Stimulated activated CD8-positive, alpha-beta memory T cell treated with anti-CD3 and anti-CD28 coated beads, Interleukin-12 subunit alpha, Interleukin-12 subunit beta, amount 100 ng/mL, for 24 hours (primary cell): Measurements from ENCODE around the gene AKAP3.
A peak's percentile ranks its signal among the peaks of the same experiment; 100 is the strongest.

Experiments used
- DNase-seq: peaks from one replicate; pipeline ENCODE4 v3.0.0-alpha.2; 2020; ENCODE audit errors: extremely low read depth

The AKAP3 gene

DNA sequence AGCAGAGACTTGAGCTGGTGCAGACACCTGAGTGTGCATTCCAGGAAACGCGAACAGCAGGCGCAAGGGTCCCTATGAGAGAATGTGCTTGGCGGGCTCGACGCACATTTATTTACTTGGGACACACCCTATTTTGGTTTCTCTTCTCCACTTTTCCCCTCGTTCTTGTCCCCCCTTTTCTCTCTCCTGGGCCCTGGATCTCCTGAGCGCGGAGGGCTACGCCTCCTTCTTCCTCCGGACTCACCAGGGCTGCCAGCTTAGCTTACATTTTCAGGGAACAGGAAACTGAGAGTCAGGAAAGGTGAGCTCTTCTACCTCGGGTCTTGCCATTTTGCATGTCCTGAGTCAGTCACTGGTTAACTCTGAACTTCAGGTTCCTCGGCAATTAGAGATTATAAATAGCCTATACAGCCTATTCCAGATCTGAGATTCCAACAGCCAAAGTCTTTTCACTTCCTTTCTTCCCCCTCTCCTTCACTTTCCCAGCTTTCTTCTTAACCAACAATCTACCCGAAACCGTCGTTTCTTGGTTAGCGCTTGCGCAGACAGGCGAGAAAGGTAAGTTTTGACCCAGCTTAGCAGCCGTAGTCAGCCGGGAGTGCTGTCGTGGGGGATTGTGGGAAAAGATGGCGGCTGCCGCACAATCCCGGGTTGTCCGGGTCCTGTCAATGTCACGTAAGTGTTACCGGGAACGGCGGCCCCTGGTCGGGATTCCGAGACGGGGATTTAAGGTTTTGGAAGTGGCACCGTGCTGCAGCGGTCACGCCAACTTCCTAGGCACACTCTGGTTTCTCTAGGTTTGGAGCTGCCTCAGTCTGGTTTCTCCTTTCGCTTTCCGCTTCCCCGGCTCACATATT, at the start of gene AKAP3, which contains the start of gene NDUFA9:
Gene AKAP3 (minus strand): TSS at position 551 of the 857 bp plus-strand sequence. CDS start 10,855 bp downstream, outside the sequence.
Gene NDUFA9 (plus strand): TSS at position 614 of the 857 bp plus-strand sequence. CDS start 13 bp downstream, at position 627.
- peak; percentile 62 for DNase-seq

DNA sequence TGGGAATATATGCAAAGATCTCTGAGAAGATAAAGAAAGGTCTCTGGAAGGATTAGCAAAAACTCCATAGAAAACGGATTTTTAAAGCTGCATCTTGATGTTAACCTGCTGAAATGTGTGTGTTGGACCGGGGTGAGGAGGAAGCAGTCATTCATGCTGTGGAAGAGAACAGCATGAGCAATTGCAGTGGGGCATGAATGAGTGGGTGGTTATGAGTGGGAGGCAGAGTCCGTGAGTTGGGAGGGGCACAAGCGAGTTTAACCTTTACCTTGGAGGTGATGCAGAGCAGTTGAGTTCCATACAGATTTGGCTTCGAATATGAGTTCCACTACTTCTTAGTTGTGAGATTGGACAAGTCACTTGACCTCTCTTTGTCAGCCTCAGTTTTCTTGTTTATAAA, 41.9 kb upstream of the AKAP3 start:
- DNase-seq, result no peak

DNA sequence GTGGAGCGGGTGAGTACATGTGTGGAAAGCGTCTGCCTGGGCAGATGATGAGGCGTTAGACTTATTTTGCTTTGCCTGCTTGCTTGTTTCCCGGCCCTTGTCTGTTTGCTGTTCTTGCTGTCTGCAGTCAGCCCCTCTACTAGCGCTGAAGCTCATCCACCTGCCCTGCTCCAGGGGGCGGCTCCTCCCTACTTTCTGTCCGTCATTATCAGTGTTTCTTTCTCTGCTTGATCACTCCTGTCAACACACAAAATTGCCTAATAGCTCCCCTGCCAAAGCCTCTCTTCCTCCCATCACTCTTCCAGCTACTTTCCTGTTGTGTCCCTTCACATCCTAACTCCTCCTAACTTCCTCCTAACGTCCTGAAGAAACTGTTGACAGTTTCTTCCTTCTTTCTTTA, 36.5 kb upstream of the AKAP3 start:
- DNase-seq, result no peak

DNA sequence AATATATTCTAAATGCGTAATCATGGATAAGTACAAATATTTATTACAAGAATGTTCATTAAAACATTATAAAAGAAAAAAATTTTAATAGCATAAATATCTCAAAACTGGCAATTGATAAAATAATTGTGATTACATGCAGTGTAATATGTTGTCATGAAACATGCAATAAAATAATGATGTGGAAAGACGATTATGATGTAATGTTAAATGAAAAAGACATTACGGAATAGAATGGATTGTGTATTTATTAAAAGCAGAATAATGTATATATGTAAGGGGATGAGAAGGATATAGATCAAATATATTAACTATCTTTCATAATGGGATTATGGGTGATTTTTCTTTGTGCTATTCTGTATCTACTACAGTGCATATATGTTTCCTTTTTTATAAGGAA, 32.9 kb upstream of the AKAP3 start:
- no peak for DNase-seq

DNA sequence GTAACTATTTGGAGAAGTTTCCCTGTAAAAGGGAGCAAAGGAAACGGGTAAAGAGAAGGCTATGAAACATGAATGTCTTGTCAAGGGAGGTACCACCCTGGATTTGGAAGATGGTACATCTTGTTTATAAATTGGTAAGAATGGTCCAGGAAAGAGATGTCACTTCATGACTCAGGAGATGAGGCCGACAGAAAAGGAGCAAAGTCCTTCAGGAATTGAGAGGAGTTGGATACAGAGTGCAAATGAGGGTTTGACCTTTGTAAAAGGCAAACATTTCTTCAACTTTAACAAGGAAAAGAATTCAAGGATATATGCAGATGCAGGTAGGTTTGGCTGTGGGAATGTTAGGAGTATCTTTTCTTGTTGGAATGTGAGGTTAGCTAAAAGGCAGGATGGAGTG, 30.9 kb upstream of the AKAP3 start:
- DNase-seq, result no peak

DNA sequence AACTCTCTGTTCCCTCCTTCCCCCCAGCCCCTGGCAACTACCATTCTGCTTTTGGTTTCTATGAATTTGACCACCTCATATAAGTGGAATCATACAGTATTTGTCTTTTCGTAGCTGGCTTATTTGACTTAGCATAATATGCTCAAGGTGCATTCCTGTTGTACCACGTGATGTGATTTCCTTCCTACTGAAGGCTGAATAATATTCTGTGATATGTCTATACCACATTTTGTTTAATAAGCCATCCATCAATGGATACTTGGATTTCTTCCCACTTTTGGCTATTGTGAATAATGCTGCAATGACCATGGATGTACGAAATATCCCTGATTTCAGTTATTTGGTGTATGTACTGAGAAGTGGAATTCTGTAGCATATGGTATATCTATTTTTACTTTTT, 16.4 kb upstream of the AKAP3 start:
- DNase-seq, result no peak

DNA sequence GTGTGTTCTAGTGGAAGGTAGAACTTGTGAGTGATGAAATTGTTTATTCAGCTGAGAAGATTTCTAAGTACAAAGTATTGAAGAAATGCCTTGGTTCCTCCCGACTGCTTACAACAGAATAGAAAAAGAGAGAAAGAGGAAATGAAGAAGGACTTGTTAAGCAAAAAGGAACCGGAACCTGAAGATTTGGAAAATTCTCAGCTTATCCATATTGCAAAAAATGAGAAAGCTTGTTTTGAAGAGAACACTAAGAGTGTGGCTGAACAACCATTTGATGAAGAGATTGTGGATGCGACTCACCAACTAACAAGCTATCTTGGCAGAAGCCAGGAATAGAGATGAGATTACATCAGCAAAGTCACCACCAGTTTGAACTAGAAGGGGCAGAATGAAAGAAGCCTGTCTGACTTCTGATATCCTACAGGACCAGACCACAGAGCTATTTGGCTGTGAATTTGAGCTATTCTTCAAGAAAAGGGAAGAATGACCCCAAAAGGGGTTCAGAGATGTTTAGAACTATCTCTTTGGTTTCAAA, 15.2 kb upstream of the AKAP3 start:
- DNase-seq, result no peak

DNA sequence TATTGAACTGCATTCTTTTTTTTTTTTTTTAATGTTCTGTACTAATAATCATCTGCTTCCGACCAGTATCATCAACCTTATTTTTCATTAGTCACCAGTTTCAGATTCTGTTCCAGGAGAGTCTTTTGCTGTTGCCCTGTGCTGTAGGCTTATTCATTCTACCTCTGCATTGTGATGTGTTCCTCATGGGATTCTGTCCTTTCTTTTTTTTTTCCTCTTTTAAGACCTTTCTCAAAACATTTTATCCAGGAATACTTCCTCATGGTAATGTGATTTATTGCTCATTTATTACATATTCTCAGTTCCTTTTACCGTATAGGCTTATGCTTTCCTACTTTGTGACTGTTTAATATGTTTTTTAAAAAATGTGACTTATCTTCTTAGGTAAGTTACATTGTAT, 4.8 kb upstream of the AKAP3 start:
- no peak for DNase-seq

DNA sequence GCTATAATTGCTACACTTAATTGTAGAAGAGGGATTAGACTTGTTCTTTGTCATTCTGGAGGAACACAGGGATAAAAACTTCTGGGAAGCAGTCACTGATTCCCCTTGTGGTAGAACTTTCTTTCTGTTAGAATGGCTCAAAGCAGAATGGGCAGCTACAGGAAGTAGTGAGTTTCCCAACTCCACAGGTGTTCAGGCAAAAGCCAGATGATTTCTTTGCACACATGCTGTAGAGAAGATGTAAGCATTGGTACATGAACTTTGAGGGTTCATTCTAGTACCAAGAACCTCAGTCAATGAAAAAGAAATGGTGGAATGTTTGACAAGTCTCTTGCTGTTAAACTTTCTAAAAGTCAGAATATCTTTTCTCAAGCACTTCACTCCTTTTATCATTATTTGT, 4.4 kb upstream of the AKAP3 start:
- DNase-seq, result no peak

DNA sequence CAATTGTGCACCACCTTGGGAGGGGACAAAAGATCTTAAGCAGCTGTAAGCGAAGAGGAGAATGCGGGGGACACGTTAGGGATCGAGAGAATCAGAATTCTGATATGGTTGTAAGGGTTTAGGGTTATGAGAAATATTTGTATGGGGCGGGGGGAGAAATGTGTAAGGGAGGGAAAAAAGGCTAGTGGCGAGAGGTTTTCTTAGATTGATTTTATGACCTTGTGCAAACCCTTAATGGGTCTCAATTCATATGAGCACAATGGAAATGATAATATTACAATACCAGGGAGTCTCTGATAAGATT, 459 bp upstream of the AKAP3 start:
- no peak for DNase-seq

DNA sequence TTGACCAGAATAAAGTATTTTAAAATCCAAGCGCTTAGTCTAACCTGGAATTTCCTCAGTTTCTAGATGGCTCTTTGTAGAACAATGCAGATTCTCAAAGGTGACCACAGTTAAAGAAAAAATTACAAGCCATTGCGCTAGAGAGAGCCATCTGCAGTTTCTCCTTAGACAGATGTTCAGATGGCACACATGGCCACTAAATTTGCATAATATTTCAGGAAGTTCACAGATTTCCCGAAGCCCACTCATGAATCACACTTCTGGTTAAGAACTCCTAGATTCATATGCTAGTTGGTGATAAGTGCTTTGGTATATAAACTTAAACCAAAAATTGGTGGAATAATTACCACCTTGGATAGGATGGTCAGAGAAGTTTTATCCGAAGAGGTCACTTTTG, 749 bp downstream of the AKAP3 start:
- no peak for DNase-seq

DNA sequence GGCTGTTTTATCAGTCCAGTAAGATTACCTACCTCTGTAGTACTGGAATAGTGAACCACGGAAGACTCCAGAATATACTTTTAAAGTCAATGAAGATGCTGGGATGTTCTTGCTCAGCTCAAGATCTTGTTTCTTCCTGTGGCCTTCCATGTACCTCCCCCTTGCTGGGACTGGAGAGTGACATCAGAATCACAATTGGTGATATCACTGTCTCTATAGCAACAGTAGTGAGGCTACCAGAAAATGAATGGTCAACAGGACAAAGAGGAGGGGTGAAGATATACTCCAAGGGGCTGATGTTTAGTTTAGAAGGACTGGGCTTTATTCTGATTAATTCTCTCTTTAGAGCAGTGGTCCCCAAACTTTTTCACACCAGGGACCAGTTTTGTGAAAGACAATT, 3.8 kb downstream of the AKAP3 start:
- DNase-seq, result no peak

DNA sequence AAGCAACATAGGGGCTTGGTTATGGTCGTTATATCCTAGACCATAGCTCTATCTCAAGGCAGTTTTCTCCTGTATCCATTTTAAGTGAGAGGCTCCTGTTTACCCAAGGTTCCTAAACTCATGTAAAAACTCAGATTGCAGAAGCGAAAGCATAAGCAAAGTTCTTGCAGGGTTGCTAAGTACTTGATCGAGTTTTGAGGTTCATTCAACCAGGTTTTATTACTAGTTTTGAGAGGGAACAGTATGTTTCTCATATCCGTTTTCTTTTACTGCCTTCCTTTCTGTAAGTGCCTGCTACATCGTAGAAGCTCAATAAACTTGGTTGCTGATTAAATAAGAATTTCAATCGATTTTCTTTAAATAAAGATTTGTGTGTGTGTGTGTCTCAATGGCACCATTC, 5.1 kb downstream of the AKAP3 start:
- DNase-seq, result no peak

DNA sequence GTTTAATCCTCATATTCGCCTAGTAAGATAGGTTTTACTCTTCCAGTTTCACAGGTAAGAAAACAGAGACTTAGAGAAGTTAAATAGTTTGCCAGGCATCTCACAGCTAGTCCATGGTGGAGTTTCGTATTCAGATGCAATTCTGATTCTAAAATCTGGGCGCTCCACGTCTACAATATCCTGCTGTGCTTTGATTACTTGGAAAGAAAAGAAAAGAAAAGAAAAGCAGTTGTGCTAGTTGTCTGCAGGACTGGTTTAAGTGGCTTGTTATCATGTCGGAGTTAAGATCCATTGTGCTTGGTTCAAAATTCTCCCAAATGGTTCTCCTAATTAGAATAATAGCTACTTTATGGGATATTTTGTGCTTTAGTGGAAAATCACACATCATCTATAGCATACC, 18.6 kb downstream of the AKAP3 start:
- DNase-seq, result no peak

DNA sequence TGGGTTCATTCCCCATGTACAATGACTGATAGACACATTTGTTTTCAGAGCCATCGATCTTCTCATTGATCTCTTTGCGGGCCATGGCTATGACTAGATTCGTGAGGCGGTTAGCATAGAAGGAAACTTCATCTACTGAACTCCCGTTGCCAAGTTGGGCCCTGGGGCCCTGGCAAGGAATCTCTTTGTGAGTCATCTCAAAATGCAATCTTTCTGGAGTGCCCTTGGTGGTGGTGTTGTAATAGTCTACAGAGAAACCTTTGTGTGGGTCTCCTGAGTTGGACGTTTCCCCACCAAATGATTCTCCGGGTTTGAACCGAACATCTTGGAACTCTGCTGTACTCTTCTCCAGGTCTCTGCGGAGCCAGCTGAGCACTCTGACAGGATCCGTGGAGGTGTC, 20.4 kb downstream of the AKAP3 start:
- DNase-seq, result no peak

DNA sequence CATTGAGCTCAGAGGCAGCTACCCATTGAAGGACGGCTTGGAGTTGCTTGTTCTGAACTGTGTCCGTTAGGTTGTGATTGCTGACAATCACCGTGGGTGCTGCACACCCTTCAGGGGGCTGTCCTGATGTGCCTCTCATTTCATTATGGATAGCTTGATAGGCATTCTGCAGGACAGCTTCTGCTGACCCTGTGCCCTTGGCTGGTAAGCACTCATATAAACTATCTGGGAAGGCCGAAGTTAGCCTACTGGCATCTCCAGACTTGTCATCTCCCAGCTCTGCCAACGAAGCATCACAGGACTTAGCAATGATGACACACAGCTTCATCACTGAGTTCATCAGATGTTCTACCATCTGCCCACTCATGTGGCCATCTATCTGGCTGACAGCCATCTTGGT, 22.3 kb downstream of the AKAP3 start:
- DNase-seq, result no peak

DNA sequence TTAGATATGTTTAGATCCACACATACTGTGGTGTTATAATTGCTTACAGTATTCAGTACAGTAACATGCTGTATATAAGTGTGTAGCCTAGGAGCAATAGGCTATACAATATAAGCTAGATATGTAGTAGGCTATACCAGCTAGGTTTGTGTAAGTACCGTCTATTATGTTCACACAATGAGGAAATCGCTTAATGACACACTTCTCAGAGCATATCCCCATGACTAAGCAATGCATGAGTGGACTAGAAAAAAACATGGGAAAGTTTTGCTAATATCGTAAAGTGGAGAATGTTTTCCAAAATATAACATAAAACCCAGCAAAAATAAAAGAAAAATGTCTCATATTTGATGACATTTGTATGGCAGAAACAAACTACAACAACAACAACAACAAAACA, 27.3 kb downstream of the AKAP3 start:
- DNase-seq, result no peak

DNA sequence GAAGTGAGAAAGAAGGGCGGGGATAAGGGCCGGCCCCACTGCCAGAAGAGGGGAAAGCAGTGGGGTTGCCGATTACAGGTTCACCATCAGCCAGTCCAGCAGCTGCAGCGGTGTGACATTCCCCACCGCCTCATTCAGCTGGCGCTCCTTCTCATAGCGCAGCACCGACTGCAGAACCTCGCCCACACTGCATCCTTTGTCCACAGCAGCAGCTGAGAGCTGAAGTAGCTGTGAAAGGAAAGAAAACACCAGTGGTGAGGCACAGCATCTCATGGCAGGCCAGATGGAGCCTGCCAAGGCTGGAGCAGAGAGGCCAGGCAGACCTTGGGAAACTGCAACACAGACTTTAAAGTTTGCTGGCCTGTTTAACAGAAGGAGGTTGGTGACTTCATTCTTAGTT, 33.2 kb downstream of the AKAP3 start:
- no peak for DNase-seq

DNA sequence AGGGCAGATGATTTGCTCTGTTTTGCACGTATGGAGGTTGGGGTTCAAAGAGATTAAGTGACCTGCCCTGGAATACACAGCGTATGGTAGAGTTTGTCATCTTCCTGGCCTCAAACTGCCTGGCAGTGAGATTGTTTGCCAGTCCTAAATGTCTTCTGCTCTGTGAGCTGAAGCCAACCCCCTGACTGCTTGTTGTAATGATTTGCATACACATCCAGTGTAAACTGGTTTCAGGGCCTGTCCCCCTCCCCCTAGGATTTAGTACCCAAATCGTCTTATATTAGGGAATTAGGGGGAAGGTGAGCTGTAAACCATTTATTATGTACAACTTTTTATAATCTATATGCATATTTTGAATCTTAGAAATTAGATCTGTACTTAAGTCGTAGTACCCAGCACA, 38.4 kb downstream of the AKAP3 start:
- DNase-seq, result no peak

DNA sequence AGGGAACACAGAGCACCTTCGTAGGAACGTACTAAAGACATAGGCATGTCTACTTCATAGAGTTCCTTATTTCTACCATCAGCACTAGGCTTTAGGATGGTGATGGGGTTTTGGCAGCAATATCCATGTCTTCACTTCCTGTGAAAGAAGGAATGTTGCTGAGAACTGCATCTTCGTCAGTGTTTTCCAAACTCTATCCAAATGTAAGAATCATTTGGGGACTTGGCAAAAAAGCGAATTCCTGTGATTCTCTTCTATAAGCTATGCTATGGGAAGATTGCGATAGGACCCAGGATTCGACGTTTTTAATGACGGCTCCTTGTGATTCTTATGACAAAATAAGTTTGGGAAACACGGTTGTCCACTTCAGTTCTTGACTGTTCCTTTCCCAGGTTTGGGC, 39.8 kb downstream of the AKAP3 start:
- DNase-seq, result no peak

DNA sequence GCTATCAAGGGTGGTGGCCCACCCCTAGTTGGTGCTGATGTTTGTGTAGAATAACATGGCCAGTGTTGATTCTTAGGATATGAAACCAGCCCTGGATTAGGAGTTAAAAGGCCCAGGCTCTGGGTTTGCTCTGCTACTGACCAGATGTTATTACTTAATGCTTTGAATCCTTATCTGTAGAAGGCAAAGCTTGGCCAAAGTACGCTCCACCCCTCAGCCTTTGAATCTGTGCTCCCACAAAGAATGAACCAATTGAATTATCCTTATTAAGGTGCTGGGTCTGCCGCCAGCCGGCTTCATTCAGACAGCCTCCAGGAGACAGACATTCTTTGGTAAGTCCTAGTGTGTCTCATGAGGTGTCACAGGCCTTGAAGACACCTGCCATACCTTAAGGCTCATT, 41.8 kb downstream of the AKAP3 start:
- DNase-seq, result no peak

DNA sequence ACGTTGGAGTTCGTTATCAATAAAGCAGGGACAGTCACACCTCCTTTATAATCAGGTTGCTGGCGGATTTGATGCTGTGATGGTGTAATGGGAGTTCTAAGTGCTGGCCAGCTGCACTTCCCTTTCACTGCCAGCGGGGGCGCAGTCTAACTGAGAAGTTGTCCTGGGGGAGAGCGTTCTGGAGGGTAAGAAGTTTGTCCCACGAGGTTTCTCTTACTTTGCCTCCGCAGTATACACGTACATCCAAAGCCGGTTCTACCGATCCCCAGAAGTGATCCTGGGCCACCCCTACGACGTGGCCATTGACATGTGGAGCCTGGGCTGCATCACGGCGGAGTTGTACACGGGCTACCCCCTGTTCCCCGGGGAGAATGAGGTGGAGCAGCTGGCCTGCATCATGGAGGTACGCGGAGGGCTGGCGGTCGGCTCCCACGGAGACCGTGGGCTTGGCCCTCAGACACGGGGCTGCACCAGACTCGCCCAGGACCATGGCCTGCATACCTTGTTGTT, 44.1 kb downstream of the AKAP3 start:
- DNase-seq, result peak; percentile 51

DNA sequence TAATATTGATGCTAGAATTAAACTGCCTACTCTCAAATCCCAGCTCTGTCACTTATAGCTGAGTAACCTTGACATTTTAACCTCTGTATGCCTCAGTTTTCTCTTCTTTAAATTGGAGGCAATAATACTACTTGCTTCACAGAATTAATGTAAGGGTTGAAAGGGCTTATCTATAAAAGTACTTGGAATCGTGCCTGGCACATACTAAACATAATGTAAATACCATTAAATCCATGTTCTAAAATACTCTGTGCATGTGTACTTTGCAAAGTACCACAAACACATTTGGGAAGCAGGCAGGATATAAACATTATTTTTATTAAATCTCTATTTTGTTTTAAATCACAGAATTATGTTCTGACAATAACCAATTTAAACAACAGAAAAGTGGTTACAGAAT, 44.9 kb downstream of the AKAP3 start:
- no peak for DNase-seq

DNA sequence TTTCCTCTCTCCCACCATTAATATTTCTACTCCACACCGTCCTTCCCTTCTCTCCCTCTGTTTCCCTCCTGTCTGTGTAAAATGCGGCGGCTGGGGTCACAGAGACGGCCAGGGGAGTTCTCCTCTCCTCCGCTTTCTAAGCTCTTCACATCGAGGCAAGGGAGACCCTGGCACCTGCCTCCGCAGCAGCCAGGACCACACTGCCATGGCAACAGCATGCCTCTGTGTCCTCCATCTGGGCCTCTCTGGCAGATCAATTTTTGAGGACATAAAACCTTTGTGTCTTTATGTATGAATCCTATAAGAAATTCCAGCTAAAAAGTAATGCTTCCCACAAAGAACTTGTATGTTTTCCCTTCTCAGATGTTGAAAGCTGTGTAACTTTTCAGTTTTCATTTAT, 45.4 kb downstream of the AKAP3 start:
- DNase-seq, result no peak
